Stimulated activated CD4-positive, alpha-beta T cell treated with anti-CD3 and anti-CD28 coated beads, Interleukin-1b, Interleukin-23, amount 100 ng/mL, for 1 hour (primary cell): ENCODE measurements around the gene RAD54L2.
"Not testable (repeated sequence)": the region's sequence is repeated elsewhere in the genome, so short reads cannot be mapped to it uniquely, and the experiment has no call there.

Source experiments
- DNase-seq, 2 donors: peaks; one replicate each; pipeline ENCODE4 v3.0.0-alpha.2; 2020; ENCODE audit warnings: low read depth in 2 of 2

The RAD54L2 gene, protein sequence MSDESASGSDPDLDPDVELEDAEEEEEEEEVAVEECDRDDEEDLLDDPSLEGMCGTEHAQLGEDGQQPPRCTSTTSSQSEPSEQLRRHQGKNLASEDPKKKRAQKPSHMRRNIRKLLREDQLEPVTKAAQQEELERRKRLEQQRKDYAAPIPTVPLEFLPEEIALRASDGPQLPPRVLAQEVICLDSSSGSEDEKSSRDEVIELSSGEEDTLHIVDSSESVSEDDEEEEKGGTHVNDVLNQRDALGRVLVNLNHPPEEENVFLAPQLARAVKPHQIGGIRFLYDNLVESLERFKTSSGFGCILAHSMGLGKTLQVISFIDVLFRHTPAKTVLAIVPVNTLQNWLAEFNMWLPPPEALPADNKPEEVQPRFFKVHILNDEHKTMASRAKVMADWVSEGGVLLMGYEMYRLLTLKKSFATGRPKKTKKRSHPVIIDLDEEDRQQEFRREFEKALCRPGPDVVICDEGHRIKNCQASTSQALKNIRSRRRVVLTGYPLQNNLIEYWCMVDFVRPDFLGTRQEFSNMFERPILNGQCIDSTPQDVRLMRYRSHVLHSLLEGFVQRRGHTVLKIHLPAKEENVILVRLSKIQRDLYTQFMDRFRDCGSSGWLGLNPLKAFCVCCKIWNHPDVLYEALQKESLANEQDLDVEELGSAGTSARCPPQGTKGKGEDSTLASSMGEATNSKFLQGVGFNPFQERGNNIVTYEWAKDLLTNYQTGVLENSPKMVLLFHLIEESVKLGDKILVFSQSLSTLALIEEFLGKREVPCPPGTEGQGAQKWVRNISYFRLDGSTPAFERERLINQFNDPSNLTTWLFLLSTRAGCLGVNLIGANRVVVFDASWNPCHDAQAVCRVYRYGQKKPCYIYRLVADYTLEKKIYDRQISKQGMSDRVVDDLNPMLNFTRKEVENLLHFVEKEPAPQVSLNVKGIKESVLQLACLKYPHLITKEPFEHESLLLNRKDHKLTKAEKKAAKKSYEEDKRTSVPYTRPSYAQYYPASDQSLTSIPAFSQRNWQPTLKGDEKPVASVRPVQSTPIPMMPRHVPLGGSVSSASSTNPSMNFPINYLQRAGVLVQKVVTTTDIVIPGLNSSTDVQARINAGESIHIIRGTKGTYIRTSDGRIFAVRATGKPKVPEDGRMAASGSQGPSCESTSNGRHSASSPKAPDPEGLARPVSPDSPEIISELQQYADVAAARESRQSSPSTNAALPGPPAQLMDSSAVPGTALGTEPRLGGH (N-terminal part only)

DNA sequence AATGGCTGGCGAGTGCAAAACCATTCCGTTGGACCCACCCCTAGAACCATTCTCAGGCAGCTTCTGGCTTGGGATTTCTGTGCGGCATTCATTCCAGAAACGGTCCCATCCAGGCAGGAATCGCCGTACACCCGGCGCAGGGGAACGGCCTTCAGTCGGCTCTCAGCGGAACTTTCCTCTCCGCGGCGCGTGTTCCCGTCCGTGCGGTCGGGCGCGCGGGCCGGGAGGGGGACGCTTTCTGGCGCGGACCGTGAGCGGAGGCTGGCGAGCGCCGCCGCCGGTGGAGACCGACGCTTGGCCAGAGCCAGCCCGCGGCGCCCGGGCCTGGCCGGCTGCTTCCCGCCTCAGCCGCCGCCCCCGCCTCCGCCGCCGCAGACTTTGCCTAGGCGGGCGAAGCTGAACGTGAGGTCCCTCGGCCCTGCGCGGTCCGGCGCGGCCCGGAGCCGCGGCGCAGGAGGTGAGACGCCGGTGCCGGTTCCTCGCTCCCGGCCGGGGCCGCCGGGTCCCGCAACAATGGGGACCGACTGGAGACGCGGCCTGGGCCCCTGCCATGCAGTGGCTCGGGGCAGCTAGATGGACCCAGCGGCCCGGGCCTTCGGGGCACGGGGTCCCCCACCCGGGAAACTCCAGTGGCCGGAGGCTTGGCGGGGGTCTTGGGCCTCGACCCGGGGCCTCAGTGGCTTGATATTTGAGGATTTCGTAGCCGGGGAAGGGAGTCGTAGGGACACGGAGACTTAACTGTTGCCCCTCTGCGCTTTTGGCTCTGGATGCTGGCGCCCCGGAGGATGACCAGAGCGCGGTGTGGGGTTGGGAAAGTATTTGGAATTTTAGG, at the start of gene RAD54L2:
Gene RAD54L2, plus strand, starts transcription at position 261 of the 832 bp plus-strand sequence. CDS start 51,702 bp downstream, outside the sequence.
- DNase-seq = peak; percentile 32 to 66

DNA sequence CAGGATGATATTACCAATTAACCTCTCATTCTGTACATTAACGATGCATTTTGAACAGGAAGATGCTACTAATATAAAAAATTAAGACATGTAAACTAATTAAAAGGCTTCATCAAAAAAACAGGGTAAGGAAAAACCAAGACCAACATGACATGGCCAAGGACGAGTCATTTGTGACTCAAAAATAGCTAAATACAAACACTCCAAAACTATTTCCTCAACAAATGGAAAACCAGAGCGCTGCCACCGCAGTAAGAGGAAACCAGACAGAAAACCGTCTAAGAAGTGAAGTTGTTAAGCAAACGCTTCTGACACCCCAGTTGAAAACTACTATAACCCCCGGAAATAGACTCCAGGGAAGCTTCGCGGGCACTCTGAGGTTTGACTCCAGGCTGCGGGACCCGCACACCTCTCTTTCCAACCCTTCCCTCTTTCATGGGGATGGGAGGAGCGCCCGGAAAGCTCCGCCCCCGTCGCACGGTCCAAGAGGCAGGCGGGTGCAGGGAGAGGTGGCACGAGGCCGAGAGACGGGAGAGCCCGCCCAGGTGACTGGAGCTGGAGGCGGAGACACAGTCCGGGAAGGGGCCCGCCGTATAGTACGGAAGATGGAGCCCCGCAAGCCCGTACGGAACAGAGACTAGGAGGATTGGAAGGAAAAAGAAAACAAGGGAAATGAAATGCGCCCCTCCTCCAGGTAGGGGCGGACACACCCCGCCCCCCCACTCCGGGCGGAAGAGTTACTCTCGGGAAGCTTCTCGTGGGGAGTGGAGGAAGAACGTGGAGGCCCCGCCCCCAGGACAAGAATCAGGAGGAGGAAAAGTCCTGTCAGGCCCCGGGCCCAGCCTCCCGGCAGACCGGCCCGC, 39.4 kb upstream of the RAD54L2 start:
- DNase-seq = peak; percentile 59 to 70

DNA sequence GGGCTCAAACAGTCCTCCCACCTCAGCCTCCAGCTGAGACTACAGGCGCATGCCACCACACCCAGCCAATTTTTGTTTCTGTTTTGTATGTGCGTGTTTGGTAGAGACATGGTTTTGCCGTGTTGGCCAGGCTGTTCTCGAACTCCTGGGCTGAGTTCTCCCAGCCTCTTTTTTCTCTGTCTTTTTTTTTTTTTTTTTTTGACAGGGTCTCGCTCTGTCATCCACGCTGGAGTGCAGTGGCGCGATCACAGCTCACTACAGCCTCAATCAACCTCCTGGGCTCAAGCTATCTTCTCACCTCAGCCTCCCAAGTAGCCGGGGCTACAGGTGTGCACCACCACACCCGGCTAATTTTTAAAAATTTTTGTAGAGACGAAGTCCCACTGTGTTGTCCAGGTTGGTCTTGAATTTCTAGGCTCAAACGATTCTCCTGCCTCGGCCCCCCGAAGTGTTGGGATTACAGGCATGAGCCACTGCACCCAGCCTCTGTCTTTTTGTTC, 37.8 kb upstream of the RAD54L2 start:
- no peak for DNase-seq

DNA sequence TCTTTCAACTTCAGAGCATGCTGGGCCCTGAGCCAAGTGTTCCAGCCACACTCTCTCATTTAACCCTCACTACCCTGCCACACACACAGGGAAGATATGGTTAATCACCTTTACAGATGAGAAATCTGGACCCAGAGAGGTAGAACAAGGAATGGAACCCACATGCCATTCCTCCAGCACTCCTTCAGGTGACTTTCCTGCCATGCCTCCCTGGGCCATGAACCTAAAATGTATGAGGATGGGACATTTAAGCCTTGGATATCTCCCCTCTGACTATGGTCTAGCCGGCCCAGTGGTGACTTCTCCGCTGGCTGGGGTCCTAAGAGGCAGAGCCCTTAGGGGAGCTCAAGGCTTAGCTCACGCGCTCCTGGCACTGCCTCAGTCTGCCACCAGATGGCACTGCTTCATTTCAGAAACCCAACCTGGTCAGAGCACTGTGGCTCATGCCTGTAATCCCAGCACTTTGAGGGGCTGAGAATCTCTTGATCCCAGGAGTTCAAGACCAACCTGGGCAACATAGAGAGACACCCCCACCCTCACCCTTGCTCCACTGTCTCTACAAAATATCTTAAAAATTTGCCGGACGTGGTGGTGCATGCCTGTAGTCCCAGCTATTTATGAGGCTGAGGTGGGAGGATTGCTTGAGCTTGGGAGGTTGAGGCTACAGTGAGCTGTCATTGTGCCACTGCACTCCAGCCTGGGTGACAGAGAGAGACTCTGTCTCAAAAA, 36.5 kb upstream of the RAD54L2 start:
- peak; percentile 42 to 66 for DNase-seq

DNA sequence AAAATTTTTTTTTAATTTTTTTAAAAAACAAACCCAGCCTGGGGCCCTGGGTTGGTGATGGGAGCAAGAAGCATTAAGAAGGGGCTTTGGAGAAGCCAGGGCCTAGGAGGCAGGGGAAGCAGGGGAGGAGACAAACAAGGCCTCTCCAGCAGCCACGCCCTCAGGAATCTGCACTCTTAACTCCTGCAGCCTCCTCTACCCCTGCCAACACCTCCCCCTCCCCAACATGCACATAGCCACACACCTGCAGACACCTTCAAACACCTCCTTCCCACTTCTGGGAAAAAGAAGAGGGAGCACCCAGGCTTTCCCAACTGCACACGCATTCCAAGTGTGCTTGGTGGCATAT, 36.0 kb upstream of the RAD54L2 start:
- no peak for DNase-seq

DNA sequence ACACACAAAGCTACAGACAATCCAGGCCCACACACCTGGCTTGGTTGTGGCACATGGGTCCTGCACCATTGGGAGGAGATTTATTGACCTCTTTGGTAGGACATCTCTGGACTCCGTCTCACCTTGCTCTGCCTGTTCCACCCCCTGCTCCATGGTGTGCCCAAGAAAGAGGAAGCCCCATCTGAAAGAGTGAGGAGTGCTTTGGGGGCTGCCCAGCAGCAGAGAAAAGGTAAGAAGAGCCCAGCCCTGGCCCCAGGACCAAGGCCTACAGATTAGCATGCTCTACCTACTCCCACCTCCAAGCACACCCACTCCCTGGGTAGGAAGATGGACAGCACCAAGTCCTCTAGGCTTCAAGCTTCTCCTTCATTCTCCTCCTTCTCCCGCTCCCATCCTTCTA, 35.5 kb upstream of the RAD54L2 start:
- no peak for DNase-seq

DNA sequence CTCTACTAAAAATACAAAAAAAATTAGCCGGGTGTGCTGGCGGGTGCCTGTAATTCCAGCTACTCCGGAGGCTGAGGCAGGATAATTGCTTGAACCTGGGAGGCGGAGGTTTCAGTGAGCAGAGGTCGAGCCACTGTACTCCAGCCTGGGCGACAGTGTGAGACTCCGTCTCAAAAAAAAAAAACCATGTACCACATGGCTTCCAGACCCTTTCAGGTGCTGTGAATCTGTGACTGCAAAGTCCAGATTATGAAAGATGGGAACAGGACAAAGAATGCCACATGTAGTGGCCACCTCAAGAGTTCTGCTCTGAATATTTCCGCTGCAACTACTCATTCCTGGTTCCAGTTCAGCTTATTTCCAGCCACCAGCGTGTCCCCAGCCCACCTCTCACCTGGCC, 30.3 kb upstream of the RAD54L2 start:
- DNase-seq = no peak

DNA sequence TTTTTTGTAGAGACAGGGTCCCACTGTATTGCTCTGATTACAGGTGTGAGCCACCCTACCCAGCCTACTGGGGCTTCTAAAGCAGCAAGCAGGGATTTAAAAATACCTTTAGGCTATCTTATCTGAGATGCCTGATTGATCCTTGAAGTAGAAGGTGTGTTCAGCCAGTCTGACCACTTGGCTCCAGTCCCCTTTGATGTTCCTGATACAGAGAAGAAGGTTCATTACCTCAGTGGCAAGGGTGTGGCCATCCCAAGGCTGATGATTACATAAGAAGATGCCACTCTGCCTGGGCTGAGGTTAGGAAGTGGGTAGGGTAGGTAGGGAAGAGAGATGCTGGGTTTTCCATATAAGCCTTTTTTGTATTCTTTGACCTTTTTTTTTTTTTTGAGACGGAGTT, 27.5 kb upstream of the RAD54L2 start:
- no peak for DNase-seq

DNA sequence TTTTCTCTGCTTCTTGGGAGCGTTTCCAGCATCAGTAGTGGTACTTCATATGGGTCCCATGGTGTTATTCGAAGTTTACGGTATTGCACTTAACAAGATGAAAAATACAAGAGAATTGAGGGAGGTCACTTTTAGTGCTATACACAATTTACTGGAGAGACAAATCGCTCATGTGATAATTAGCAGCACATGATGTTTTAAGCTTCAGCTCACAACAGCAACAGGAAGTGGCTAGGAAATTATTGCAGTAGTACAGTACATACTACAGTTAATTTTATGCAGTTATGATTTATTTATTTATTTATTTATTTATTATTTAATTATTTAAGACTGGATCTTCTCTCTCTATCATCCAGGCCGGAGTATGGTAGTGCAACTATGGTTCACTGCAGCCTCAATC, 24.3 kb upstream of the RAD54L2 start:
- no peak for DNase-seq

DNA sequence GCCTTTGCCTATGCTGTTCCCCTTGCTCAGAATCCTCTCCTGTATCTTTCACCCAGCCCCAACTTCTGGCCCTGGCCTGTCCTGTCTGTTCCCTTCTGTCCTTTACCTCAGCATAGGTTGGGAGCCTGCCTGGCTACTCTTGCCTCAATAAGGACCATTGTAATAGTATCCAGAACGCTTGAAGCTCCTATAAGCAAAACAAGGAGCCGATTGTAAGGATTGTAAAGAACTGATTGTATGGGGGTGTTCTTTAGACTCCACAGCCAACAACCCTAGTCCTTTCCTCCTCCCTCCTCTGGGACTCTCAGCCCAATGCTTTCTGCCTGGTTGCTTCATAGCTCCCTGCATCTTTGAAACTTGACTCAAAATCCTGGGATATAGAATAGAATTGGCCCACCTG, 18.7 kb upstream of the RAD54L2 start:
- no peak for DNase-seq

DNA sequence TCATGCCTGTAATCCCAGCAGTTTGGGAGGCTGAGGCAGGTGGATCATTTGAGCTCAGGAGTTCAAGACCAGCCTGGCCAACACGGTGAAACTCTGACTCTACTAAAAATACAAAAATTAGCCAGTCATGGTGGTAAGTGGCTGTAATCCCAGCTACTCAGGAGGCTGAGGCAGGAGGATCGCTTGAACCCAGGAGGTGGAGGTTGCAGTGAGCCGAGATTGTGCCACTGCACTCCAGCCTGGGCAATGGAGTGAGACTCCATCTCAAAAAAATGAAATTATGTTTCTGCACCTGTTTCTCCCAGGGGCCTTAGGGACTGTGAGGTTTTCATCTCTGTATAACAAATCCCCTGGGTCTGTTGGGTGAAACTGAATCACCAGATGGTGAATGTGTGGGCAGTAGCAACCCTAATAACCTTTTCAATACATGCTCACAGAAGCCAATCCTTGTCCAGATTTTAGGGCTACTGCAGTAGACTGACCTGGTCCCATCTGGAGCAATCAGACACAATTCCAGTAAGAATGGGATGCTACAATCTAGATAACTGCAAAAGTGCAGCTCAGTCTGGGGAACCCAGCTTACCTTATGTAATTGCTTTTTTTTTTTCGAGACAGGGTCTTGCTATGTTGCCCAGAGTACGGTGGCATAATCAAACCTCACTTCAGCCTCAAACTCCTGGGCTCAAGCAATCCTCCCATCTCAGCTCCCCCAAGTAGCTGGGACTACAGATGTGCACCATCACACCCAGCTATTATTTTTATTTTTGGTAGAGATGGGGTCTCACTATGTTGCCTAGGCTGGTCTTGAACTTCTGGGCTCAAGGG, 17.4 kb upstream of the RAD54L2 start:
- DNase-seq = not testable (repeated sequence)

DNA sequence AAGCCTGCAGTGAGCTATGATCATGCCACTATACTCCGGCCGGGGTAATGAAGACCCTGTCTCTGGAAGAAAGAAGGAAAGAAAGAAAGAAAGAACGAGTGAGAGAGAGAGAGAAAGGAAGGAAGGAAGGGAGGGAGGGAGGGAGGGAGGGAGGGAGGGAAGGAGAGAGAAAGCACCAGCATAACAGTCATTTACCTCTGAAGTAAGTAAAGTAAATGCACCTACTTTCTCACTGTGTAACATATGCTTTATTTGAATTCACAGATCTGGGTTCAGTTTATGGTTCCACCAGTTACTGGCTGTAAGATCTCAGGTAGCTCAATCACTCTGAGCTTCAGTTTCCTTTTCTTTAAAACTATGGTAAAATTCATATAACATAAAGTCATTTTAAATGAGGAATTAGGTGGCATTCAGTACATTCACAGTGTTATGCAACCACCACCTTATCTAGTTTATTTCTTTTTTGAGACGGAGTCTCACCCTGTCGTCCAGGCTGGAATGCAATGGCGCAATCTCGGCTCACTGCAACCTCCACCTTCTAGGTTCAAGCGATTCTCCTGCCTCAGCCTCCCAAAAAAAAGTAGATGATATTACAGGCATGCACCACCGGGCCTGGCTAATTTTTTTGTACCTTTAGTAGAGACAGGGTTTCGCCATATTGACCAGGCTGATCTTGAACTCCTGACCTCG, 16.1 kb upstream of the RAD54L2 start:
- no peak for DNase-seq

DNA sequence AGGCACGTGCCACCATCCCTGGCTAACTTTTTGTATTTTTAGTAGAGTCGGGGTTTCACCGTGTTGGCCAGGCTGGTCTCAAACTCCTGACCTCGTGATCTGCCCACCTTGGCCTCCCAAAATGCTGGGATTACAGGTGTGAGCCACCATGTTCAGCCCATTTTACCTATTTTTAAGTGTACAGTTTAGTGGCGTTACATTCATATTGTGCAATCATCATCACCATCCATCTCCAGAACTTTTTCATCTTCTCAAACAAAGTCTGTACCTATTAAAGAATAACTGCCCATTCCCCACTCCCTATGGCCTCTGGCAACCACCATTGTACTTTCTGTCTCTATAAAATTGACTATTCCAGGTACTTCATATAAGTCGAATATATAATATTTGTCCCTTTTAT, 13.6 kb upstream of the RAD54L2 start:
- not testable (repeated sequence) for DNase-seq

DNA sequence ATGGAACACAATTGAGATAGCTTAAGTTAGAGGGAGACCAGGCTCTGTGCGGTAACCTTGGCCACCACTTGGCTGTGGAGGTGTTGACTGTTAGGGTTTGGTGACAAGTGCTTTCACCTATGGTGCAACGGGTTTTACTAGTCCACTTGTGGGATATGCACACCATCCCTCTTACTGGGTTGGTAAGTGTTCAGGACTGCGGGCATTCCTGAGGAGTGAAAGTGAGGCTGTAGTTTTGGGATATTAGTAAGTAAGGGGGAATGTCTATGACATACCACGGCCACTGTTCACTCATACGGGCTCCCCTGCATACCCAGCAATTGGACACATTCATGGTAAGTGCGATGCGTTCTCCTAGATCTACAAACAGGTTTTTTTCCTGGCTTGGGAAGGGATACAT, 8.0 kb upstream of the RAD54L2 start:
- no peak for DNase-seq

DNA sequence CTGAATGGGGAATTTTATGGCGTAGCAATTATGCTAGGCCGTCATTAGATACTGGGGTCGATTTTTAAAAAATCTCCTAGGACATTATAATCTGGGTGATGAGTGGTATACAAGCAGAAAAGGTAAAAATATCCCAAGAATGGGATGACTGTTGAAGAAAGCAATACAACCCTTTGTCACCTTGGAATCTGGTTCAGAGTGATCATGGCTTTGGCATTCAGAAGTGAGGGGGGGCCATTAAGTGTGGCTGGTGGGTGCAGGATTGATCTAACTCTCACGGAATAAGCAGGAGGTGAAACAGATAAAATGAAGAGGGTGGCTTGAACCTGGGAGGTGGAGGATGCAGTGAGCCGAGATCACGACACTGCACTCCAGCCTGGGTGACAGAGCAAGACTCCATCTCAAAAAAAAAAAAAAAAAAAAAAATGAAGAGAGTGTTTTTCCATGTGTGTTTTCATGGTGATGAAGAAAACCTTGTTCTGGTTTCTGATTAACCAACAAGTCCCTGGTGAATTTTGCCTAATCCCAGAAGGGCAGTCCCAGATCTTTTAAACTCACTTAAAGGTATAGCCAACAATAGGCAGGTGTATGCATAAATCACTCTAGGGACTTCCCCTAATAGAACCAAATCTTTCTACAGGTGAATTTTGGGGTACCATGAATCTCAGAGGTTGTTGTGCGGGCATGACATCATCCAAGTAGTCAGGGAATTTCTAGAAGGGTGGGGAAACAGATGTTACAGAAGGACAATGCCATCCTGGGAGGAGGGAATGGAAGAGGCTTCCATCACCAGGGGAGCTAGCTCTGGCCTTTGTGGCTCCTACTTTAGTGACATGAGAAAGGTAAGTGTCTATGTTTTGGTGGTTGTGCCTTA, 3.1 kb upstream of the RAD54L2 start:
- DNase-seq = no peak

DNA sequence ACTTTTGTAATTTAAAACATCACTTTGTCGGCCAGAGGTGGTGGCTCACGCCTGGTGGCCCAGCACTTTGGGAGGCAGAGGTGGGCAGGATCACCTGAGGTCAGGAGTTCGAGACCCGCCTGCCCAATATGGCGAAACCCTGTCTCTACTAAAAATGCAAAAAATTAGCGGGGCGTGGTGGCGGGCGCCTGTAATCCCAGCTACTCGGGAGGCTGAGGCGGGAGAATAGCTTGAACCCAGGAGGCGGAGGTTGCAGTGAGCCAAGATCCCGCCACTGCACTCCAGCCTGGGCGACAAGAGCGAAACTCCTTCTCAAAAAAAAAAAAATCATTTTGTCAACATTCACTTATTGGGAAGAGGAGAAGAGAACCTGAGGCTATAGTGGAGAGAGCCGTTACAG, 888 bp upstream of the RAD54L2 start:
- DNase-seq = not testable (repeated sequence)

DNA sequence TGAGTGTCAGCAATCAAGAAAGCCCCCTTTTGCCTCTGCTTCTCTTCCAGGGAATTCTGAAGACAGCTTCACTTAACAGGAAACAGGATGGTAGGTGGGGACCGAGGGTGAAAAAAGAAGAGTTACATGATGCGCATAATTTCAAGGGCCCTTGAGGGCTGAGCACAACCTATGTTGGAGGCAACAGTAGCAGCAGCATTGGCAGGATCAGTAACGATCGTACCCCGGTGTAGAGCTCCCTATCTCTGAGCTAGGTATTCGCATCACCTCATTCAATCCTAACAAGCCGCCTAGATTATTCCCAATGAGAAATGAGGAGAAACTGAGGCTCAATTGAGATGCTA, 432 bp upstream of the RAD54L2 start:
- no peak for DNase-seq
